G401.6 (cell line): ENCODE results near the gene OBSL1.

Experiments
- FAIRE-seq: peaks from 2 replicates; lab custom pipeline; 2012; peaks lifted over from hg19 to GRCh38; lab: Jason Lieb, UNC

OBSL1 gene

DNA sequence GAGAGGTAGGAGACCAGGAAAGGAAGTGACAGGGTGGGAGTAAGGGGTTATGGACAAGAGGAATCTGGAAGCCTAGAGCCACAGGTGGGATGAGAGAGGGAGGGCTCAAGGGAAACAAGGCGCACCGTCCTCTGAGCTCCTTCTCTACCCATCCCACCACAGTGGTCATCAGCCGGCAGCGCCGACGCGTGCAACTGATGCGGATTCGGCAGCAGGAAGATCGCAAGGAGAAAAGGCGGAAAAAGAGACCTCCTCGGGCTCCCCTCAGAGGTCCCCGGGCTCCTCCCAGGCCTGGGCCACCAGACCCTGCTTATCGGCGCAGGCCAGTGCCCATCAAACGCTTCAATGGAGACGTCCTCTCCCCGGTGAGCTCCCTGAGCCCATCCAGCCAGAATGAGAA is 22.3 kb downstream of the OBSL1 start:
- FAIRE-seq: no peak

DNA sequence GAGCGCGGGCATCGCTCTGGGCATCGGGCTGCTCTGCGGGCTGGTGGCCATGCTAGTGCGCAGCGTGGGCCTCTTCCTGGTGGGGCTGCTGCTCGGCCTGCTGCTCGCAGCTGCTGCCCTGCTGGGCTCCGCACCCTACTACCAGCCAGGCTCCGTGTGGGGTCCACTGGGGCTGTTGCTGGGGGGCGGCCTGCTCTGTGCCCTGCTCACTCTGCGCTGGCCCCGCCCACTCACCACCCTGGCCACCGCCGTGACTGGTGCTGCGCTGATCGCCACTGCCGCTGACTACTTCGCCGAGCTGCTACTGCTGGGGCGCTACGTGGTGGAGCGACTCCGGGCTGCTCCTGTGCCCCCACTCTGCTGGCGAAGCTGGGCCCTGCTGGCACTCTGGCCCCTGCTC is 23.7 kb downstream of the OBSL1 start:
- no peak for FAIRE-seq

DNA sequence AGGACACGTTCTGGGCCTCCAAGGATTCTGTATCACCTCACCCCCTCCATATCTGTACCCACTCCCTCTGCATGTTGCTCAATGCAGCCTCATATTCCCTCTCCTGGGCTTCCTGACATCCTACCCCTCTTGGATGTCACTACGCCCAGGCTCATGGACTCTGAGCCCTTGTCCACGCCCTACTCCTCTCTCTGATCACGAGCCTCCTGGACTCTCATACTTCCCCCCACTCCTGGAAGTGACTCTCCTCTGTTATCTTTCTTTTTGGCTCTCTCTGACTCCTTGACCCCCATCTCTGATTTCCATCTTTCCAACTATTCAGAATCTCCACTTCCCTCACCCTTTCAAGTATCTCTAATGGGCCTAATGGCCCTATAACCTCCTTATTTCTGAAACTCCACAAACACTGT is 25.4 kb downstream of the OBSL1 start:
- no peak for FAIRE-seq

DNA sequence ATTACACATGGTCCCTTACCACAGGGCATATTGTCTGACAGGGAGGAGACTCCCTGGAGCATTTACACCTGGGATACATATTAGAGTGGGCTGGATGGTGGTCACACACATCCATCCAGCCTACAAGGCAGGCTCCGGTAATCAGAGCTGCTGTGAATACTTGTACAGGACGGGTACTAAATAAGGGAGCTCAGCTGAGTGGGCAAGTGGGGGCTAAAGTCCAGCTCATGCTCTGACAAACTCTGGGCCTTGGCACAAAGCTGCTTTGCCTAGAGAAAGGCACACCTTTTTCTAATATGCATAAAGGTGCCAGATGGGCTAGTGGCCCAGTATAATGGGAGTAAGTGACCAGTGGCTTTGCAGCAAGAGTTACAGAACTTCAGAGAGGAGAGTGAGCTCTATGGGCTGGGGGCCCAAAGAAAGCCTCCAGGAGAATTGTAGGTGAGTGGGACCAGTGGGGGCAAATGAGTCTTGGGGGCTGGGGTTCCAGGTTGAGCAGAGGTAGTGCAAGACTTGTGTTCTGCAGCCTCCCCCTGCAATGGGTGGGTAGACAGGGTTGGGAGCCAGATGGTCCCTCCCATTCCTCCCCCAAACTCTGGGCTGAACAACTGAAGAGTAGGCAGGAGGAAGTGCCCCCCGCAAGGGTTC is 25.9 kb downstream of the OBSL1 start:
- FAIRE-seq: no peak

DNA sequence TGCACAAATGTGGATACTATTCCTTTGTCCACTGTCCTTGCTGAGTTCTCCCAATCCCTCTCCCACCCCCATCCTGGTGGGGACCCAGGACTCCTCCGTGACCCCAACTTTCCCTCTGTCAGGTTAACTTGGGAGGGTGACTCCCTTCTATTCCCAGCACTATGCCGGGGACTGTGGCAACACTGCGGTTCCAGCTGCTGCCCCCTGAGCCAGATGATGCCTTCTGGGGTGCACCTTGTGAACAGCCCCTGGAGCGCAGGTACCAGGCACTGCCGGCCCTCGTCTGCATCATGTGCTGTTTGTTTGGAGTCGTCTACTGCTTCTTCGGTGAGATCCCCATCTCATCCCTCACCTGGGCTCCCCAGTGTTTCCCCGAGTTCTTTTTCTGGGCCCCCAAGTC is 26.8 kb downstream of the OBSL1 start:
- FAIRE-seq: no peak

- FAIRE-seq: peak; percentile 99
Observed at GRCh38 chr2:219543596-219544358, 27.6 kb downstream of the OBSL1 start, which contains the start of the genes CHPF and TMEM198. TSS of gene CHPF (minus strand) at chr2:219543809. CDS start at chr2:219543538, 271 bp downstream. TSS of gene TMEM198 (plus strand) at chr2:219544028. CDS start at chr2:219544728, 700 bp downstream.

GRCh38 chr2:219542931-219543595 is 28.3 kb downstream of the OBSL1 start:
- FAIRE-seq: no peak

DNA sequence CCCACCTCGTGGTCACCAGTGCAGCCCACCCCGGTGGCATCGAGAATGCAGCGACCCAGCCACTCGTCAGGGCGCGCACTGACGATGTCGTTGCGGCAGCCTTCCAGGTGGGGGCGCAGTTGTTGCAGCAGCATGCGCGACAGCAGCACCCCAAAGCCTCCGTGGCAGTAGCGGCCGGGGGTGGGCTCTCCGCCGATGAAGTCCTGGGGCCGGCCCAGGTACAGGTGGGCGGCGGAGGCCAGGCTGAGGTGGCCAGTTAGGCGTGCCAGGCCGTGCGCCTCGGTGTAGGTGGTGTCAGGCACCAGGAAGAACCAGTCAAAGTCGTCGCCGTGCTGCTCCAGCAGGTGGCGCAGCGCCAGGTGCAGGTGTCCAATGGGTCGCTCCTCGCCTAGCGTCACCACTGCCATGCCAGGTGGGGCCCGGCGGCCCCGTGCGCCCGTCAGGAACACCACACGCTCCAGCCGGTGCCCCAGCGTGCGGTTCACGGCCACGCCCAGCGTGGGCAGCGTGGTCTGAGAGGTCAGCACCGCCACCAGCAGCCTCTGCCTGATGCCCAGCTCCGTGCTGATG is 29.6 kb downstream of the OBSL1 start:
- FAIRE-seq: no peak

GRCh38 chr2:219540784-219541504 is 30.4 kb downstream of the OBSL1 start:
- FAIRE-seq: no peak

GRCh38 chr2:219539926-219540678 is 31.2 kb downstream of the OBSL1 start:
- no peak for FAIRE-seq

- FAIRE-seq: no peak
Observed at GRCh38 chr2:219538956-219539788, 32.2 kb downstream of the OBSL1 start.

GRCh38 chr2:219538504-219538951 is 32.8 kb downstream of the OBSL1 start:
- no peak for FAIRE-seq

DNA sequence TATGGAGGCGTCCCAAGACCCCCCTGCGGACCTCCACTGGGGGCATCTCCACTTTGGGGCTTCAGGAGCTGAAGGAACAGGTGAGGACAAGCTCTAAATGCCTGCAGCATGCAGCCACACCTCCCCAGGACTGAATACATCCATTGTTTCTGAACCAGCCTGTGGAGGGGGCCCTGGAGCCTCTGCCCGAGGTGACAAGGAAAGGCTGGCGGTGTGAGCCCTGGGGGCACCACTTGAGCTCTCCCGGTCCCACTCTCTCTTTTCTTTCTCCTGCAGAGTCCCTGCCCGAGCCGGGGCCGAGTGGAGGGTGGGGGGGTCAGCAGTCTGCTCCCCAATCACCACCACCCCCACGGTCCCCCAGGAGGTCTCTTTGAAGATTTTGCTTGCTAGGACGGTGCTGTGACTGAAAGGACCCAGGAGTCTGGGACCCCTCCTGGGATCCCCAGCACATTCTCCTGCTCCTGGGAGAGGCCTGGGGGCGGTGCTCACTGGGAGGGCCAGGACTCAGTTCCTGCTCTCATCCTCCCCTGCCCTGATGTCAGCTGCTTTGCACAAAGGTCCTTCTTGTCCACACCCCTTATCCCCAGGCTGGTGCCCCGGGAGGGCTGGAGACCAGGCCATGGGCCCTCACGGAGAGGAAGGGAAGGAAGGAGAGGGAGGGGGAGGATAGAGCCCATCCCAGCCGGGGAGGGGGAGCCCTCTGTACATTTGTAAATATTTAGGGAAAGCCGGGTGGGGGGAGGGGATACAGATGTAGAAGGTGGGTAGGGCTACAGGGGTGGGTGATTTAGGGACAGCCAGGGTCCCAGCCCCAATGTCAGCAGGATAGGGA is 33.5 kb downstream of the OBSL1 start:
- no peak for FAIRE-seq

DNA sequence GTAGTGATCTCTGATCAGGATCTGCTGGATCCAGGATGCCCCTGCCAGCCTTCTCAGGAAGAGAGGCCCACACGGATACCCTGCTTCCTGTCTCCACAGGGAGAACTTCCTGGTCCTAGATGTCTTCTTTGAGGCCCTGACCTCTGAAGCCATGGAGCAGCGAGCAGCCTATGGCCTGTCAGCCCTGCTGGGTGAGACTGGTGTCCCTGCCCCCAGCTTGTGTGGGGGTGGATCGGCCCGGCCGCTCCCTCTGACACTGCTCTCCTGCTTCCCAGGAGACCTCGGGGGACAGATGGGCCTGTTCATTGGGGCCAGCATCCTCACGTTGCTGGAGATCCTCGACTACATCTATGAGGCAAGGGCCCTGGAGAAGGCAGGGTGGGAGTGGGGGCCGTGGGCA is 34.4 kb downstream of the OBSL1 start:
- FAIRE-seq: no peak

- no peak for FAIRE-seq
Observed at GRCh38 chr2:219536425-219536824, 34.9 kb downstream of the OBSL1 start.

GRCh38 chr2:219533930-219534661 is 37.2 kb downstream of the OBSL1 start:
- FAIRE-seq: no peak

- no peak for FAIRE-seq
Observed at GRCh38 chr2:219532378-219532649, 39.0 kb downstream of the OBSL1 start.

- no peak for FAIRE-seq
Observed at GRCh38 chr2:219531639-219532377, 39.5 kb downstream of the OBSL1 start.
